ENCODE results near the gene RDH12. TPM values are rescaled to one million over a fixed set of nuclear protein-coding genes. Genes with fewer than 3 reads are reported as not detected.

Gene RDH12
- total RNA-seq, 1 experiment from 2014 or later: 0.27 TPM

DNA sequence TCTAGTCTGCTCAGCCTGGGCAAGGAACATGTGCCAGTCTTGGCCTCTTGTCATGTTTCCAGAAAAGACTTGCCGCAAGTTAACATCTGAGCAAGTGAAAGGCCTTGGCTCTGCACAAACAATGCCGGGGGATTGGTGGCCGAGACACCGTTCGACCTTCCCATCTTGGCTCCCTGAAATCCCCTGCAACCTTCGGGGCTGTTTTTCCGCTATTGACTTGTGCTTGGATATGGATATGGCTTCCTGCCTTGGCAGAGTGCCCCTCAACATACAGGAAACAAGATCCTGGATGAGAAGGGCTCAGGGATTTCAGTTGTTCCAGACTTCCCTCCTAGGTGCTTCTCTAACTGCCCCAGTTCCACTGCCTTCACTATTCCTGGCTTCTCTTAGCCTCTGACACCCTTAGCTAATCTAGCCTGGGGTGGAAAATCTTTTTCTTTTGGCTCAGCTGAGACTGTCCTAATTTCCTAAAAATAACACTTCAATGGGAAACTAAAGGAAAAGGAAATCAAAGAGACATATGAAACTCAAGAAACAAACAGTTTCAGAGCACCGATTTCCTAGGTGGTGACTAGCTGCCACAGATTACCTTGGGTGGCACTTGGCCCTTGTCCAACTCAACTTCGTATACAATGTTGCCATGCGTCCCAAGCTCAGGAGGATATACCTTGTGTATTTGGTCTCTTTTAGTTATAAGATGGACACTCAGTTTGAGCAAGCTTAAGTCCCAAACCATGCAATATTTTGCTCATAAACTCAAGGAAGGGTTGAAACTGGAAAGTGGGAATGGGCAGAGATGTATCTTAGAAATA is 33.9 kb downstream of the RDH12 start:
- Histone ChIP-seq H3K9me2 (ENCODE audit: insufficient read depth) (no peaks in the 10 kb centered on the region), H3K9ac (ENCODE audit: low read length) (no peak overlapping the region), H3K4me2 (ENCODE audit: low read length) (no peak overlapping the region), H3K27ac (ENCODE audit: low read depth, low read length) (no peak overlapping the region), H4K20me1 (ENCODE audit: insufficient read depth) (no peaks in the 10 kb centered on the region), H3K27me3 (ENCODE audit: insufficient read depth, low read length) (no peaks in the 10 kb centered on the region), H3K9me3 (ENCODE audit: control insufficient read depth in 1 of 2, insufficient read depth in 1 of 2, low read depth in 1 of 2, low read length in 2 of 2) (no peaks in the 10 kb centered on the region), H3K36me3 (ENCODE audit: control insufficient read depth in 1 of 2, insufficient read depth in 2 of 2, low read length in 2 of 2) (no peaks in the 10 kb centered on the region), H3K4me3 (replicated peaks in 1 of 2; ENCODE audit: low read depth in 1 of 2, low read length in 2 of 2) (no peak overlapping the region), H2AFZ (ENCODE audit: low read depth, low read length, poor library complexity, severe bottlenecking) (no peak overlapping the region), H3K79me2 (ENCODE audit: insufficient read depth, low read length) (no peaks in the 10 kb centered on the region), H3K4me1 (ENCODE audit: control insufficient read depth in 1 of 2, insufficient read depth in 2 of 2, low read length in 2 of 2) (peaks cover 0 to 11% of the 10 kb centered on the region in 2 experiments; a peak in 2 of 4 replicates)
- DNase-seq (ENCODE audit: low read depth, low spot score) (no peak), ATAC-seq (no peak)
- POLR2A ChIA-PET: no interaction called here
- intact Hi-C loops (cut with micrococcal nuclease): no loop called here
- RAD21 ChIA-PET (ENCODE audit: low non-redundant PET in 1 of 2, low total read pairs in 2 of 2, uncharacterized antibody in 2 of 2, unreplicated experiment in 2 of 2): no interaction called here
- TF ChIP-seq POLR2A (IDR thresholded peaks at IDR 0.05; ENCODE audit: borderline replicate concordance, extremely low read depth, insufficient read depth, insufficient read length) (no peak), MAX (IDR thresholded peaks at IDR 0.05) (no peak), CBX3 (IDR thresholded peaks at IDR 0.05; ENCODE audit: low read depth) (no peak), EGR1 (IDR thresholded peaks at IDR 0.05; ENCODE audit: low read depth) (no peak), POLR2AphosphoS5 (IDR thresholded peaks at IDR 0.05; ENCODE audit: low read depth, low read length) (no peak), EZH2phosphoT487 (IDR thresholded peaks at IDR 0.05; ENCODE audit: borderline replicate concordance) (no peak), SP1 (IDR thresholded peaks at IDR 0.05; ENCODE audit: low read depth) (no peak), FOSL1 (IDR thresholded peaks at IDR 0.05; ENCODE audit: low read depth) (no peak), ATF3 (IDR thresholded peaks at IDR 0.05) (no peak), JUND (IDR thresholded peaks at IDR 0.05) (no peak), RAD21 (IDR thresholded peaks at IDR 0.05; ENCODE audit: low read depth) (no peak), SRF (IDR thresholded peaks at IDR 0.05; ENCODE audit: low read depth) (no peak), CEBPB (IDR thresholded peaks at IDR 0.05; ENCODE audit: low read depth) (no peak)
- TF ChIP-seq, protein P1, sequence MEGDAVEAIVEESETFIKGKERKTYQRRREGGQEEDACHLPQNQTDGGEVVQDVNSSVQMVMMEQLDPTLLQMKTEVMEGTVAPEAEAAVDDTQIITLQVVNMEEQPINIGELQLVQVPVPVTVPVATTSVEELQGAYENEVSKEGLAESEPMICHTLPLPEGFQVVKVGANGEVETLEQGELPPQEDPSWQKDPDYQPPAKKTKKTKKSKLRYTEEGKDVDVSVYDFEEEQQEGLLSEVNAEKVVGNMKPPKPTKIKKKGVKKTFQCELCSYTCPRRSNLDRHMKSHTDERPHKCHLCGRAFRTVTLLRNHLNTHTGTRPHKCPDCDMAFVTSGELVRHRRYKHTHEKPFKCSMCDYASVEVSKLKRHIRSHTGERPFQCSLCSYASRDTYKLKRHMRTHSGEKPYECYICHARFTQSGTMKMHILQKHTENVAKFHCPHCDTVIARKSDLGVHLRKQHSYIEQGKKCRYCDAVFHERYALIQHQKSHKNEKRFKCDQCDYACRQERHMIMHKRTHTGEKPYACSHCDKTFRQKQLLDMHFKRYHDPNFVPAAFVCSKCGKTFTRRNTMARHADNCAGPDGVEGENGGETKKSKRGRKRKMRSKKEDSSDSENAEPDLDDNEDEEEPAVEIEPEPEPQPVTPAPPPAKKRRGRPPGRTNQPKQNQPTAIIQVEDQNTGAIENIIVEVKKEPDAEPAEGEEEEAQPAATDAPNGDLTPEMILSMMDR (IDR thresholded peaks at IDR 0.05 in 2 of 3, conservative IDR thresholded peaks at IDR 0.05 in 1 of 3; ENCODE audit: borderline replicate concordance in 1 of 3, insufficient read depth in 1 of 3, low read depth in 2 of 3, low read length in 2 of 3): no peak
- CTCF ChIA-PET: no interaction called here
- no TSS peak for BruUV-seq (replicated peaks)
